WTC11 (cell line): ENCODE measurements around the gene TMEM271. TPM values are rescaled to one million over a fixed set of nuclear protein-coding genes. Genes with fewer than 3 reads are reported as not detected.

Experiments
- ATAC-seq: fragments of 200-7000 bp; cut with Tn5 transposase; 2 replicates; pipeline ENCODE4 v1.10.0; 2021; ENCODE audit warnings: mild to moderate bottlenecking, moderate library complexity
- CTCF ChIA-PET: fragments of 300-600 bp; sonication (Branson Sonifier 250); formaldehyde crosslinking; loops from one replicate; lab custom pipeline; 2021; ENCODE audit warnings: antibody characterized with exemption; lab: Charles Lee
- POLR2A ChIA-PET: fragments of 350-600 bp; sonication (Branson Sonifier 250); formaldehyde crosslinking; loops from one replicate; lab custom pipeline; 2021; ENCODE audit warnings: antibody characterized with exemption; lab: Charles Lee
- DNase-seq: peaks from one replicate; pipeline ENCODE4 v3.0.0; 2021; ENCODE audit warnings: low spot score
- H3K27ac Mint-ChIP-seq: 2 replicates; pipeline ENCODE4 v1.8.0; 2021; ENCODE audit warnings: mixed read lengths
- H3K27me3 Mint-ChIP-seq: 2 replicates; pipeline ENCODE4 v1.8.0; 2021; ENCODE audit warnings: low read depth, mild to moderate bottlenecking, moderate library complexity, mixed read lengths
- H3K36me3 Mint-ChIP-seq: 2 replicates; pipeline ENCODE4 v1.8.0; 2021; ENCODE audit warnings: mixed read lengths
- H3K4me1 Mint-ChIP-seq: 2 replicates; pipeline ENCODE4 v1.8.0; 2022; ENCODE audit warnings: mixed read lengths
- H3K4me3 Mint-ChIP-seq: 2 replicates; pipeline ENCODE4 v1.8.0; 2021; ENCODE audit warnings: mild to moderate bottlenecking, moderate library complexity, mixed read lengths
- H3K9me3 Mint-ChIP-seq: 2 replicates; pipeline ENCODE4 v1.8.0; 2021; ENCODE audit warnings: mixed read lengths
- AR ChIP-seq: fragments of 250-450 bp; sonication (Bioruptor Pico); IDR thresholded peaks from 2 replicates; pipeline ENCODE4 v1.9.0; 2021; ENCODE audit warnings: mild to moderate bottlenecking
- ATF6 ChIP-seq: sonication (generic); formaldehyde crosslinking; IDR thresholded peaks from 2 replicates; pipeline ENCODE4 v1.8.1; 2023; ENCODE audit warnings: mild to moderate bottlenecking, missing genetic modification reagents
- CBFB ChIP-seq: sonication (generic); formaldehyde crosslinking; IDR thresholded peaks from 2 replicates; pipeline ENCODE4 v1.8.1; 2022; ENCODE audit warnings: mild to moderate bottlenecking, low read depth, missing genetic modification reagents
- CDX4 ChIP-seq: fragments of 250-450 bp; sonication (Bioruptor Pico); IDR thresholded peaks from 2 replicates; pipeline ENCODE4 v1.9.0; 2021; ENCODE audit warnings: moderate library complexity, mild to moderate bottlenecking, inconsistent platforms, borderline replicate concordance
- E2F5 ChIP-seq: sonication (generic); formaldehyde crosslinking; IDR thresholded peaks from 2 replicates; pipeline ENCODE4 v1.8.1; 2022; ENCODE audit warnings: mild to moderate bottlenecking, moderate library complexity, missing genetic modification reagents
- ETV6 ChIP-seq: sonication (generic); formaldehyde crosslinking; IDR thresholded peaks from 2 replicates; pipeline ENCODE4 v1.8.1; 2022; ENCODE audit warnings: mild to moderate bottlenecking, missing genetic modification reagents
- FOXP4 ChIP-seq: sonication (generic); formaldehyde crosslinking; IDR thresholded peaks from 2 replicates; pipeline ENCODE4 v1.8.0; 2022; ENCODE audit warnings: mild to moderate bottlenecking, missing genetic modification reagents
- GRHL2 ChIP-seq: fragments of 250-450 bp; sonication (Bioruptor Pico); IDR thresholded peaks from 2 replicates; pipeline ENCODE4 v1.8.0; 2022; ENCODE audit warnings: mild to moderate bottlenecking, moderate library complexity; ENCODE audit not compliant: insufficient replicate concordance, severe bottlenecking
- HMGXB4 ChIP-seq: sonication (generic); formaldehyde crosslinking; IDR thresholded peaks from 2 replicates; pipeline ENCODE4 v1.8.1; 2023; ENCODE audit warnings: mild to moderate bottlenecking, moderate library complexity, missing genetic modification reagents
- IRF2 ChIP-seq: sonication (generic); formaldehyde crosslinking; IDR thresholded peaks from 2 replicates; pipeline ENCODE4 v1.8.0; 2022; ENCODE audit warnings: low read depth, missing genetic modification reagents, borderline replicate concordance
- NR1H2 ChIP-seq: sonication (generic); formaldehyde crosslinking; IDR thresholded peaks from 2 replicates; pipeline ENCODE4 v1.9.0; 2021; ENCODE audit warnings: mild to moderate bottlenecking, moderate library complexity, missing genetic modification reagents
- RELA ChIP-seq: sonication (generic); formaldehyde crosslinking; IDR thresholded peaks from 2 replicates; pipeline ENCODE4 v1.8.1; 2022; ENCODE audit warnings: missing genetic modification reagents, mild to moderate bottlenecking, borderline replicate concordance
- RORB ChIP-seq: fragments of 250-450 bp; sonication (Bioruptor Pico); IDR thresholded peaks from 2 replicates; pipeline ENCODE4 v1.9.0; 2021; ENCODE audit warnings: mild to moderate bottlenecking
- TEAD1 ChIP-seq: sonication (generic); formaldehyde crosslinking; IDR thresholded peaks from 2 replicates; pipeline ENCODE4 v1.8.0; 2022; ENCODE audit warnings: mild to moderate bottlenecking, missing genetic modification reagents
- TEAD4 ChIP-seq: sonication (generic); formaldehyde crosslinking; IDR thresholded peaks from 2 replicates; pipeline ENCODE4 v1.8.0; 2022; ENCODE audit warnings: mild to moderate bottlenecking, missing genetic modification reagents
- TP53 ChIP-seq: sonication (generic); formaldehyde crosslinking; IDR thresholded peaks from 2 replicates; pipeline ENCODE4 v1.8.1; 2023; ENCODE audit warnings: mild to moderate bottlenecking, missing genetic modification reagents
- USF2 ChIP-seq: sonication (generic); formaldehyde crosslinking; IDR thresholded peaks from 2 replicates; pipeline ENCODE4 v1.8.1; 2023; ENCODE audit warnings: mild to moderate bottlenecking, missing genetic modification reagents, moderate library complexity
- total RNA-seq: library from RNA; stranded (reverse); gene quantifications from 3 replicates; pipeline ENCODE4 v1.2.3, GENCODE V29; 2021

TMEM271 gene
- total RNA-seq, 1 experiment from 2014 or later = 0.31 TPM

GRCh38 chr4:528835-529234 is 47.3 kb downstream of the TMEM271 start (continued):
- TF ChIP-seq HMGXB4 (CRISPR knock-in tag) = no peak
- TF ChIP-seq TEAD1 = no peak
- TF ChIP-seq RELA (CRISPR knock-in tag) = no peak
- no peak for TF ChIP-seq TEAD4
- no peak for TF ChIP-seq ETV6 (CRISPR knock-in tag)

GRCh38 chr4:528296-528695 is 47.8 kb downstream of the TMEM271 start:
- Mint-ChIP-seq H3K27ac (no peak overlapping the region), H3K36me3 (peaks cover 55% of the 10 kb centered on the region), H3K27me3 (no peaks in the 10 kb centered on the region), H3K9me3 (0 out of 2 replicates have a peak, but pooled peaks cover 7% of the 10 kb centered on the region), H3K4me3 (no peak overlapping the region), H3K4me1 (peaks cover 16% of the 10 kb centered on the region)
- TF ChIP-seq NR1H2 (CRISPR knock-in tag) (no peak), FOXP4 (CRISPR knock-in tag) (no peak)
- ChIA-PET CTCF (no interaction called here), POLR2A (no interaction called here)
- DNase-seq (no peak), ATAC-seq (no peak)

GRCh38 chr4:526971-527460 is 49.1 kb downstream of the TMEM271 start:
- peak overlapping the region; percentile 45 for H3K27ac Mint-ChIP-seq
- no peak for DNase-seq
- ChIA-PET POLR2A (no interaction called here), CTCF (no interaction called here)
- ATAC-seq = no peak; the same call in 1 of the 2 replicates
- H3K9me3 Mint-ChIP-seq = 0 out of 2 replicates have a peak, but pooled peaks cover under 1% of the 10 kb centered on the region
- TF ChIP-seq USF2 (CRISPR knock-in tag) (no peak), CBFB (CRISPR knock-in tag) (no peak), E2F5 (CRISPR knock-in tag) (no peak)
- H3K4me1 Mint-ChIP-seq = peaks cover 16% of the 10 kb centered on the region
- H3K36me3 Mint-ChIP-seq = peaks cover 54% of the 10 kb centered on the region
- H3K4me3 Mint-ChIP-seq = no peak overlapping the region
- no peaks in the 10 kb centered on the region for H3K27me3 Mint-ChIP-seq

GRCh38 chr4:526189-526909 is 49.7 kb downstream of the TMEM271 start:
- DNase-seq = no peak
- Mint-ChIP-seq H3K4me3 (no peak overlapping the region), H3K27ac (peak overlapping the region; percentile 36; the same call in 1 of the 2 replicates), H3K4me1 (peaks cover 16% of the 10 kb centered on the region), H3K36me3 (peaks cover 55% of the 10 kb centered on the region), H3K27me3 (no peaks in the 10 kb centered on the region), H3K9me3 (no peaks in the 10 kb centered on the region)
- CTCF ChIA-PET = no interaction called here
- ATAC-seq = peak; percentile 68
- POLR2A ChIA-PET = no interaction called here
- TF ChIP-seq GRHL2 (CRISPR knock-in tag) (no peak), AR (no peak), RORB (CRISPR knock-in tag) (no peak), IRF2 (CRISPR knock-in tag) (no peak), CDX4 (CRISPR knock-in tag) (no peak), ATF6 (CRISPR knock-in tag) (no peak), TP53 (no peak)
